Panc1 (cell line): ENCODE results near the gene CLIP1. TPM values are rescaled to one million over a fixed set of nuclear protein-coding genes. Genes with fewer than 3 reads are reported as not detected.

Experiments
- ATAC-seq: fragments of 200-7000 bp; cut with Tn5 transposase; 2 replicates; pipeline ENCODE4 v1.9.1; 2020; ENCODE audit warnings: mild to moderate bottlenecking, moderate library complexity
- BruUV-seq: library from RNA; stranded (reverse); fragments of 400-500 nt; replicated peaks from 2 replicates; lab custom pipeline; 2021; lab: Mats Ljungman, UMichigan
- CTCF ChIA-PET: fragments of 300-600 bp; sonication (Branson Sonifier 250); formaldehyde crosslinking; loops from one replicate; lab custom pipeline; 2022; ENCODE audit warnings: antibody characterized with exemption; lab: Charles Lee
- POLR2A ChIA-PET: fragments of 300-600 bp; sonication (Branson Sonifier 250); formaldehyde crosslinking; loops from one replicate; lab custom pipeline; 2022; ENCODE audit warnings: antibody characterized with exemption; lab: Charles Lee
- DNase-seq: peaks from one replicate; pipeline ENCODE4 v3.0.0-alpha.2; 2010; ENCODE audit warnings: low read depth, low spot score
- H3K27ac ChIP-seq: 2 replicates; pipeline ENCODE4 v1.5.1; 2011; ENCODE audit warnings: mild to moderate bottlenecking, low read length, inconsistent platforms
- H3K27me3 ChIP-seq: fragments of 200-500 bp; sonication (Bioruptor generic); 2 replicates; pipeline ENCODE4 v1.6.0; 2014; ENCODE audit warnings: low read length, inconsistent platforms; ENCODE audit not compliant: control insufficient read depth, insufficient read depth
- H3K36me3 ChIP-seq: fragments of 200-500 bp; sonication (Bioruptor generic); 2 replicates; pipeline ENCODE4 v1.5.1; 2014; ENCODE audit warnings: inconsistent platforms, mild to moderate bottlenecking, low read length, moderate library complexity; ENCODE audit not compliant: control insufficient read depth, insufficient read depth
- H3K4me1 ChIP-seq: 2 replicates; pipeline ENCODE4 v1.5.1; 2011; ENCODE audit warnings: inconsistent platforms, mild to moderate bottlenecking, low read length, moderate library complexity; ENCODE audit not compliant: control insufficient read depth, insufficient read depth
- H3K4me3 ChIP-seq, 2 experiments: 2 replicates each; pipeline ENCODE4 v1.5.1; 2011 to 2012; ENCODE audit warnings: low read depth in 2 of 2, low read length in 2 of 2, mild to moderate bottlenecking in 2 of 2, inconsistent platforms in 1 of 2, moderate library complexity in 1 of 2
- H3K9me3 ChIP-seq: fragments of 200-500 bp; sonication (Bioruptor generic); 2 replicates; pipeline ENCODE4 v1.5.1; 2014; ENCODE audit warnings: low read depth, mild to moderate bottlenecking, inconsistent platforms, low read length, moderate library complexity; ENCODE audit not compliant: control insufficient read depth, insufficient read depth
- CTCF ChIP-seq: fragments of 450-650 bp; IDR thresholded peaks from 2 replicates; pipeline ENCODE4 v1.5.1; 2017; ENCODE audit warnings: mild to moderate bottlenecking
- POLR2AphosphoS5 ChIP-seq: IDR thresholded peaks from 2 replicates; pipeline ENCODE4 v1.6.1; 2012; ENCODE audit warnings: mild to moderate bottlenecking, low read depth, low read length, moderate library complexity
- REST ChIP-seq, 2 experiments: IDR thresholded peaks; 2 replicates each; pipeline ENCODE4 v1.6.1; 2011 to 2012; ENCODE audit warnings: low read depth in 2 of 2, control low read depth in 1 of 2, low read length in 1 of 2, mild to moderate bottlenecking in 1 of 2, moderate library complexity in 1 of 2; ENCODE audit not compliant: insufficient read depth in 1 of 2
- SIN3A ChIP-seq: IDR thresholded peaks from 2 replicates; pipeline ENCODE4 v1.6.1; 2012; ENCODE audit warnings: low read depth, mild to moderate bottlenecking, low read length, moderate library complexity, borderline replicate concordance; ENCODE audit not compliant: insufficient read depth
- TCF7L2 ChIP-seq: IDR thresholded peaks from 2 replicates; pipeline ENCODE4 v1.6.1; 2011; ENCODE audit warnings: mild to moderate bottlenecking, low read depth, low read length, inconsistent platforms
- in situ Hi-C: cut with HindIII; loops from 2 replicates; pipeline ENCODE4 v1.10.0; 2016; ENCODE audit warnings: low sequenced_read_pairs, low pct_unique_long_range_greater_than_20kb
- intact Hi-C: fragments of 100-400 bp; cut with micrococcal nuclease; formaldehyde crosslinking; loops from one replicate; pipeline ENCODE4 v1.10.0; 2022; ENCODE audit not compliant: unreplicated experiment
- total RNA-seq: library from RNA; stranded (reverse); gene quantifications from one replicate; pipeline ENCODE4 v1.2.1, GENCODE V29; 2021; ENCODE audit not compliant: unreplicated experiment

Gene CLIP1
- total RNA-seq, 1 experiment from 2014 or later: 117 TPM

GRCh38 chr12:122230798-122231197 is 191.7 kb downstream of the CLIP1 start:
- BruUV-seq: no TSS peak

GRCh38 chr12:122228092-122228491 is 194.4 kb downstream of the CLIP1 start:
- in situ Hi-C loops (no loop called here), intact Hi-C loops (no loop called here)
- Histone ChIP-seq H3K4me3 (no peak overlapping the region), H3K27me3 (no peaks in the 10 kb centered on the region), H3K9me3 (no peaks in the 10 kb centered on the region), H3K27ac (no peak overlapping the region), H3K4me1 (peaks cover 16% of the 10 kb centered on the region), H3K36me3 (peaks cover 15% of the 10 kb centered on the region)
- ChIA-PET POLR2A (no interaction called here), CTCF (no interaction called here)
- TF ChIP-seq SIN3A (no peak), REST (IDR thresholded peaks at IDR 0.05; ENCODE audit: insufficient read depth in 1 of 2, low read depth in 2 of 2, low read length in 1 of 2) (no peak), POLR2AphosphoS5 (no peak), TCF7L2 (no peak), CTCF (no peak)
- DNase-seq (no peak), ATAC-seq (no peak)
- BruUV-seq: no TSS peak

More at GRCh38 chr12:122230798-122231197, 191.7 kb downstream of the CLIP1 start:
- H3K36me3 ChIP-seq: peaks cover 8% of the 10 kb centered on the region; the same call in 1 of the 2 replicates
- POLR2A ChIA-PET: no interaction called here
- no peaks in the 10 kb centered on the region for H3K27me3 ChIP-seq
- in situ Hi-C loops (no loop called here), intact Hi-C loops (no loop called here)
- ATAC-seq (no peak), DNase-seq (no peak)
- no peak overlapping the region for H3K4me3 ChIP-seq
- CTCF ChIA-PET: interaction anchor here (0.5 kb wide), 1 partner anchor 32 kb away, joined by 5 read pairs; no protein-coding TSS in a partner anchor
- TF ChIP-seq SIN3A (no peak), TCF7L2 (no peak), REST (IDR thresholded peaks at IDR 0.05; ENCODE audit: insufficient read depth in 1 of 2, low read depth in 2 of 2, low read length in 1 of 2) (no peak), CTCF (no peak), POLR2AphosphoS5 (no peak)
- no peak overlapping the region for H3K27ac ChIP-seq
- H3K4me1 ChIP-seq: peaks cover 4% of the 10 kb centered on the region; the same call in 1 of the 2 replicates
- H3K9me3 ChIP-seq: no peaks in the 10 kb centered on the region
